Upper lobe of left lung (tissue), 4 donors: ENCODE results near the gene ZNF423.

ENCODE experiments used
- CTCF ChIP-seq, 6 experiments: fragments of 450-650 bp in 4 of 6; fragments of 200-600 bp in 2 of 6; sonication (generic) in 2 of 6; IDR thresholded peaks; one replicate each; pipeline ENCODE4 v1.5.1; 2016 to 2019; ENCODE audit warnings: antibody characterized with exemption in 6 of 6
- EP300 ChIP-seq, 4 donors: sonication (generic); formaldehyde crosslinking; IDR thresholded peaks; one replicate each; pipeline ENCODE4 v1.5.1; 2017; ENCODE audit warnings: antibody characterized with exemption in 4 of 4, control low read depth in 2 of 4
- POLR2A ChIP-seq, 4 donors: fragments of 450-650 bp; IDR thresholded peaks; one replicate each; pipeline ENCODE4 v1.5.1; 2016 to 2017; ENCODE audit warnings: antibody characterized with exemption in 4 of 4, mild to moderate bottlenecking in 2 of 4
- POLR2AphosphoS5 ChIP-seq, 2 donors: sonication (generic); formaldehyde crosslinking; IDR thresholded peaks; one replicate each; pipeline ENCODE4 v1.5.1; 2017; ENCODE audit warnings: antibody characterized with exemption in 2 of 2

DNA sequence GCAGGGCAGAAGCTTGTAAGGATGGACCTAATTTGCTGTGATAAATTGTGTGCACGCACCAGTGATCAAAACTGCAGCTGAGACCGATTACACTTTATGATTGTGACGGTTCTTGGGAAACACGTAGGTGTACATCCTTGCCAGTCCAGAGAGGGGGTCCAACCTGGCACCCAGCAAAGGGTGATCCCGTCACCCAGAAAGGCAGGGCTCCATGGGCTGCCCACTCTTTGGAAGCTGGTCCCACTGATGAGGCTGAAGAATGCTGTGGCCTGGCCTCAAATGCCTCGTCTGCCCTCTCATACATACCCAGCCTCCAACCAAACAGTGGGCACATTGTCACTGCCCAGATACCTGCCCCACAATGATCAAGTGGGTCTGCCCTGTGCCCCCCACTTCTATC lies 350.4 kb downstream of the ZNF423 start:
- TF ChIP-seq POLR2AphosphoS5 (IDR thresholded peaks at IDR 0.05) (no peak), EP300 (IDR thresholded peaks at IDR 0.05) (no peak), CTCF (IDR thresholded peaks at IDR 0.05) (no peak), POLR2A (IDR thresholded peaks at IDR 0.05) (no peak)
